ENCODE results near the gene GLB1L2.

DNA sequence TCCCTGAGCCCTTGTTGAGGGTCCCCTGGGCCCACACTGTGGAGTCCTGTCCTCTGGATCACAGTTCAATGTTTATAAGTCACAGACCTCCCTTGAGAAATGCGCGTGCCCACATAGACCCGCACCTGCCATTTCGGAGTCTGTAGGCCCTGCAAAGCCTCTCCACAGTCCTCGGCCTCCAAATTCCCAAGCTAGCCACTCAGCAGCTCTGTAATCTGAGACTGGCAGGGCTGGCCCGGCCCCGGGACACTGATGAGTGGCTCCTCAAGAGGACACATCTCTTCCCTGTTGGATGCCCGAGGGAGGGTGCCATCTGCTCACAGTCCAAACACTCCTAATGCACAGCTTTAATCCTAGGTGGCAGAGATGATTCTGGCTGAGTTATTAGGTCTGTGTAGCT is 41.2 kb downstream of the GLB1L2 start:
- TF ChIP-seq, protein P1, sequence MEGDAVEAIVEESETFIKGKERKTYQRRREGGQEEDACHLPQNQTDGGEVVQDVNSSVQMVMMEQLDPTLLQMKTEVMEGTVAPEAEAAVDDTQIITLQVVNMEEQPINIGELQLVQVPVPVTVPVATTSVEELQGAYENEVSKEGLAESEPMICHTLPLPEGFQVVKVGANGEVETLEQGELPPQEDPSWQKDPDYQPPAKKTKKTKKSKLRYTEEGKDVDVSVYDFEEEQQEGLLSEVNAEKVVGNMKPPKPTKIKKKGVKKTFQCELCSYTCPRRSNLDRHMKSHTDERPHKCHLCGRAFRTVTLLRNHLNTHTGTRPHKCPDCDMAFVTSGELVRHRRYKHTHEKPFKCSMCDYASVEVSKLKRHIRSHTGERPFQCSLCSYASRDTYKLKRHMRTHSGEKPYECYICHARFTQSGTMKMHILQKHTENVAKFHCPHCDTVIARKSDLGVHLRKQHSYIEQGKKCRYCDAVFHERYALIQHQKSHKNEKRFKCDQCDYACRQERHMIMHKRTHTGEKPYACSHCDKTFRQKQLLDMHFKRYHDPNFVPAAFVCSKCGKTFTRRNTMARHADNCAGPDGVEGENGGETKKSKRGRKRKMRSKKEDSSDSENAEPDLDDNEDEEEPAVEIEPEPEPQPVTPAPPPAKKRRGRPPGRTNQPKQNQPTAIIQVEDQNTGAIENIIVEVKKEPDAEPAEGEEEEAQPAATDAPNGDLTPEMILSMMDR (IDR thresholded peaks at IDR 0.05): no peak
- no peak for TF ChIP-seq POLR2A (IDR thresholded peaks at IDR 0.05)

All from Peyer's patch (tissue), 4 donors.